ENCODE results near the gene ANKRD63. TPM values are rescaled to one million over a fixed set of nuclear protein-coding genes. Genes with fewer than 3 reads are reported as not detected.

The ANKRD63 gene
- total and polyA plus RNA-seq, 8 donors, result not detected

GRCh38 chr15:40238532-40239403, 44.1 kb downstream of the ANKRD63 start, which contains the start of gene PAK6:
Gene PAK6, plus strand, starts transcription at chr15:40239063. Its CDS starts 25,723 bp downstream, at chr15:40264786.
- Histone ChIP-seq H3K9me3 (no peaks in the 10 kb centered on the region), H3K4me1 (peaks cover 0 to 30% of the 10 kb centered on the region in 2 donors), H3K4me3 (peak within 1 kb of the TSS; percentile 2 to 5), H3K36me3 (no peaks in the 10 kb centered on the region), H3K27ac (no peak within 1 kb of the TSS), H3K27me3 (peaks cover 0 to 33% of the 10 kb centered on the region in 2 donors)
- ATAC-seq (peak; percentile 94), DNase-seq (peak in 3 of 4 donors; percentile 57 to 90 (median 80))
- TF ChIP-seq, protein P1, sequence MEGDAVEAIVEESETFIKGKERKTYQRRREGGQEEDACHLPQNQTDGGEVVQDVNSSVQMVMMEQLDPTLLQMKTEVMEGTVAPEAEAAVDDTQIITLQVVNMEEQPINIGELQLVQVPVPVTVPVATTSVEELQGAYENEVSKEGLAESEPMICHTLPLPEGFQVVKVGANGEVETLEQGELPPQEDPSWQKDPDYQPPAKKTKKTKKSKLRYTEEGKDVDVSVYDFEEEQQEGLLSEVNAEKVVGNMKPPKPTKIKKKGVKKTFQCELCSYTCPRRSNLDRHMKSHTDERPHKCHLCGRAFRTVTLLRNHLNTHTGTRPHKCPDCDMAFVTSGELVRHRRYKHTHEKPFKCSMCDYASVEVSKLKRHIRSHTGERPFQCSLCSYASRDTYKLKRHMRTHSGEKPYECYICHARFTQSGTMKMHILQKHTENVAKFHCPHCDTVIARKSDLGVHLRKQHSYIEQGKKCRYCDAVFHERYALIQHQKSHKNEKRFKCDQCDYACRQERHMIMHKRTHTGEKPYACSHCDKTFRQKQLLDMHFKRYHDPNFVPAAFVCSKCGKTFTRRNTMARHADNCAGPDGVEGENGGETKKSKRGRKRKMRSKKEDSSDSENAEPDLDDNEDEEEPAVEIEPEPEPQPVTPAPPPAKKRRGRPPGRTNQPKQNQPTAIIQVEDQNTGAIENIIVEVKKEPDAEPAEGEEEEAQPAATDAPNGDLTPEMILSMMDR (IDR thresholded peaks at IDR 0.05), result no peak
- intact Hi-C loops (cut with DNase I), result no loop called here

DNA sequence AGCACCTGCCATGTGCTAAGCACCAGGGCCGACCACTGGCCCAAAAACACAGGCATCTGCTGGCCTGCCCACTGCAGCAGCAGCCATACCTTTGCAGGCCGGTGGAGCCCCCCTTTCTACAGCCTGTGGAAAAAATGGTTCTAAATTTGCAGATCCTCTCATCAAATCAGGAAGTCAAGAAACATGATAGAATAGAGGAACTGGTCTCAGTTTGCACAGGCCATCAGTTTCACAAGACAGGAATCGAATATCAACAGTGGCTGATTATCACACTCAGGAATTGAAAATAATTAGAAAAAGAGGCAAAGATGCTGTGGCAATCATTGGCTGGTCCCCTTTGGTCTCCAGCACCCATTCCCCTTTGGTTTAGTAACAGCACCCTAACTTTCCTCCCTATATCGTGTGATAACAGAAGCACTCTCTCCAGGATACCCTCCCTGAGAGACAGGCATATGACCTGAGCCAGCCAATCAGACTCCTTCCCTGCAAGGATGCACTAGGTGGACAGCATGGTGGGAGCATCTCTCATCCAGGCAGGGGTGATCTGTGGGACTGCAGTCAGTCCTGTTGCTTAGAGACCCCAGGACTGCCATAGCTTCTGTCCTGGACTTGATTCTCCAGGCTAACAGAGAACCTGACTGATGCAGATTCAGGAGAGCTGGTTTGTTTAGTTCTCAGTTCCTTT, 47.5 kb downstream of the ANKRD63 start:
- H3K36me3 ChIP-seq, result no peaks in the 10 kb centered on the region
- TF ChIP-seq, protein P1 (IDR thresholded peaks at IDR 0.05), result no peak
- peak overlapping the region in 1 of 2 donors; percentile 60 for H3K27ac ChIP-seq
- no peaks in the 10 kb centered on the region for H3K9me3 ChIP-seq
- DNase-seq (no peak), ATAC-seq (no peak)
- intact Hi-C loops (cut with DNase I), result no loop called here
- H3K4me3 ChIP-seq, result no peak overlapping the region
- peaks cover 0 to 37% of the 10 kb centered on the region in 2 donors for H3K4me1 ChIP-seq
- peaks cover 0 to 27% of the 10 kb centered on the region in 2 donors for H3K27me3 ChIP-seq

DNA sequence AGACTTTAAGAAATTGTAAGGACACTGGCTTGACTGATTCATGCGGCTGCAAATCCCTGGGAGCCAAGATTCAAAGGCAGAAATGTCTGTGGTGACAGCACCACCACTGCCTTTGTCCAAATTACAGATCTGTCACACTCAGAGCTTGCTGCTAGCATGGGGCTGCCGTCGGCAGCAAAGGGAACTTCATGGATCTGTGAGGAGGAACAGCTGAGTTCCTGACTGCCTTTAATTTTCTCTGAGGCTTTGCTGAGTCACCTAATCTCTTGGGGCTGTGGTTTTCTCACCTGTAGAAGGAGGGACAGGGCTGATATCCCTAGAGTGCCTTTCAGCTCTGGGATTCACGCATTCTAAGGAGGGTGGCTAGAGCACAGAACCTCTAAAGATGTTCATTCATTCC, 48.1 kb downstream of the ANKRD63 start:
- H3K36me3 ChIP-seq, result no peaks in the 10 kb centered on the region
- H3K4me3 ChIP-seq, result no peak overlapping the region
- H3K4me1 ChIP-seq, result peaks cover 0 to 37% of the 10 kb centered on the region in 2 donors
- DNase-seq (no peak), ATAC-seq (peak; percentile 3)
- TF ChIP-seq, protein P1 (IDR thresholded peaks at IDR 0.05), result no peak
- peak overlapping the region in 1 of 2 donors; percentile 60 for H3K27ac ChIP-seq
- H3K27me3 ChIP-seq, result peaks cover 0 to 21% of the 10 kb centered on the region in 2 donors
- no peaks in the 10 kb centered on the region for H3K9me3 ChIP-seq
- intact Hi-C loops (cut with DNase I), result no loop called here

DNA sequence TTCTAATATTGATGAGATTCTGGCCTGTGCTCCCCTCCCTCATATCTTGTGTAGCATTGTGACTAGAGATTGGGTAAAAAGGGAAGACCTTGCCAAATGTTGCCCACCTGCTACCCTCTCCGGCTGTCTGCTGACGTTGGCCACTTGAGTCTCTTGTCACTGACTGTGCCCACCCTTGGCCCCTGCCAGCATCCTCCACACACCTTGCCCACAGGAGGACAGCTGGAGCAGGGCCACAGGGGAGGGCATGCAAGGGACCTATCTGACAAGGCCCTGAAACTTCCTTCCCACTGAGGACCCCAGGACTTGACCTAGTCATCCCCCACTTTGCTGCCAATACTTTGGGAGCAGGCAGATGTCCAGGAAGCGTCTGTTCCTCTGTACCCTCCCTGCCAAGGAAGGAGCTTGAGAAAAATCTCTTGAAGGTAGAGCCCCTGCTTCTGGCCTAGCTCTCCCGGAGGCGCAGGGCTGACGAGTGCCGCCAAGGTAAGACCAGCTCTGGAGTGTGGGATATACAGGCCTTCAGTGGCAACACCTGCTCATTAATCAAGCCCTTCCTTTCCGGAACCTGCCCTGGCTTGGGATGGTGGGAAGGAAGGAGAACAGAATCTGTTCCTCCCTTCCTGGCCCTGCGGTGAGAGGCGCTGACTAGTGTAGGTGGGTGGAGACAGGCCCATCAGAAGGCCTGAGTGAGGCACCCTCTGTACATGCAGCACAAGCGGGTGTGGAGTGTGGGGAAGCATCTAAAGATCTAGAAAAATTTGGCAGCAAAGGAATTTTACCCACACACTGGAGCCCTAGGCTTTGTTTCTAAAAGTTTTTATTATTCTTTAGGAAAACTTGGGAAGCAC, 48.9 kb downstream of the ANKRD63 start:
- intact Hi-C loops (cut with DNase I), result no loop called here

More for the DNA sequence above, 48.9 kb downstream of the ANKRD63 start:
- DNase-seq, result no peak
- no peak overlapping the region for H3K4me3 ChIP-seq
- TF ChIP-seq, protein P1 (IDR thresholded peaks at IDR 0.05), result no peak
- H3K4me1 ChIP-seq, result peaks cover 0 to 30% of the 10 kb centered on the region in 2 donors
- no peaks in the 10 kb centered on the region for H3K9me3 ChIP-seq
- H3K36me3 ChIP-seq, result no peaks in the 10 kb centered on the region
- peak overlapping the region in 1 of 2 donors; percentile 60 for H3K27ac ChIP-seq
- no peak for ATAC-seq
- H3K27me3 ChIP-seq, result peaks cover 0 to 13% of the 10 kb centered on the region in 2 donors

Data from left lung (tissue), 10 donors.